Natural killer cell (primary cell): ENCODE results near the gene ACTG1. TPM values are rescaled to one million over a fixed set of nuclear protein-coding genes. Genes with fewer than 3 reads are reported as not detected.

Experiments used
- ATAC-seq, 3 donors: fragments of 150-1000 bp in 2 of 3; fragments of 200-7000 bp in 1 of 3; cut with Tn5 transposase; 1 replicate in 1 of 3; 2 replicates in 2 of 3; pipeline ENCODE4 v1.10.0; 2021; ENCODE audit warnings: mild to moderate bottlenecking in 2 of 3, moderate library complexity in 2 of 3
- DNase-seq, 2 donors: peaks; one replicate each; pipeline versions ENCODE4 v3.0.0 to v3.0.0-alpha.2; 2013 to 2021; ENCODE audit warnings: mixed read lengths in 1 of 2
- H3K27ac ChIP-seq: one replicate; pipeline ENCODE4 v1.5.1; 2013; ENCODE audit warnings: mild to moderate bottlenecking, low read length
- H3K27me3 ChIP-seq: one replicate; pipeline ENCODE4 v1.6.1; 2013; ENCODE audit warnings: low read length; ENCODE audit not compliant: control insufficient read depth, insufficient read depth
- H3K36me3 ChIP-seq: one replicate; pipeline ENCODE4 v1.6.1; 2013; ENCODE audit warnings: low read length; ENCODE audit not compliant: control insufficient read depth, insufficient read depth
- H3K4me1 ChIP-seq: one replicate; pipeline ENCODE4 v1.6.1; 2013; ENCODE audit warnings: low read length; ENCODE audit not compliant: control insufficient read depth, insufficient read depth
- H3K4me3 ChIP-seq: one replicate; pipeline ENCODE4 v1.5.1; 2013; ENCODE audit warnings: low read length
- H3K9me3 ChIP-seq: one replicate; pipeline ENCODE4 v1.6.1; 2013; ENCODE audit warnings: low read length; ENCODE audit not compliant: control insufficient read depth, insufficient read depth
- H3K27ac Mint-ChIP-seq, 2 donors: one replicate each; pipeline ENCODE4 v1.8.0; 2022; ENCODE audit warnings: mild to moderate bottlenecking in 2 of 2, mixed read lengths in 2 of 2, moderate library complexity in 1 of 2
- H3K27me3 Mint-ChIP-seq, 2 donors: one replicate each; pipeline ENCODE4 v1.8.0; 2022; ENCODE audit warnings: low read depth in 2 of 2, mixed read lengths in 2 of 2
- H3K36me3 Mint-ChIP-seq: one replicate; pipeline ENCODE4 v1.8.0; 2022; ENCODE audit warnings: mixed read lengths
- H3K4me1 Mint-ChIP-seq, 2 donors: one replicate each; pipeline ENCODE4 v1.8.0; 2022; ENCODE audit warnings: mixed read lengths in 2 of 2
- H3K4me3 Mint-ChIP-seq: one replicate; pipeline ENCODE4 v1.8.0; 2022; ENCODE audit warnings: mild to moderate bottlenecking, moderate library complexity, mixed read lengths
- H3K9me3 Mint-ChIP-seq, 2 donors: one replicate each; pipeline ENCODE4 v1.8.0; 2022; ENCODE audit warnings: mixed read lengths in 2 of 2
- CTCF ChIP-seq: fragments of 200-600 bp; IDR thresholded peaks from one replicate; pipeline ENCODE4 v1.8.0; 2022; ENCODE audit warnings: antibody characterized with exemption
- WGBS: methylation state at CpG from one replicate; pipeline ENCODE4 v1.1.7; 2013; ENCODE audit warnings: missing lambda C conversion rate; ENCODE audit not compliant: insufficient coverage; 5-methylcytosine and 5-hydroxymethylcytosine counted together
- intact Hi-C: fragments of 100-400 bp; cut with micrococcal nuclease; formaldehyde crosslinking; loops from one replicate; pipeline ENCODE4 v1.14.2; 2022
- total RNA-seq, 4 donors: library from RNA; stranded (reverse); fragments of 120-200 nt in 1 of 4; gene quantifications; one replicate each; pipeline versions ENCODE4 v1.2.3 to v1.2.4, GENCODE V29; 2013 to 2022

The ACTG1 gene
- total RNA-seq, 3 donors from 2014 or later (not counting 1 experiment from before 2014, with no cell fraction given) = 1,401 to 1,901 (median 1,735) TPM

- Mint-ChIP-seq H3K27ac (no peak overlapping the region), H3K4me3 (no peak overlapping the region), H3K4me1 (no peaks in the 10 kb centered on the region), H3K27me3 (no peaks in the 10 kb centered on the region), H3K36me3 (no peaks in the 10 kb centered on the region), H3K9me3 (no peaks in the 10 kb centered on the region)
- Histone ChIP-seq H3K27ac (no peak overlapping the region), H3K27me3 (no peaks in the 10 kb centered on the region), H3K36me3 (peaks cover 59% of the 10 kb centered on the region), H3K9me3 (no peaks in the 10 kb centered on the region), H3K4me3 (no peak overlapping the region), H3K4me1 (no peaks in the 10 kb centered on the region)
- TF ChIP-seq CTCF = no peak
- ATAC-seq = no peak
- 97% methylated on average over 15 of the region's 15 CpGs for WGBS
- intact Hi-C loops = no loop called here
- DNase-seq = no peak
Measured at GRCh38 chr17:81543756-81544155, 31.2 kb upstream of the ACTG1 start.

- intact Hi-C loops = no loop called here
Measured at GRCh38 chr17:81543339-81543675, 30.7 kb upstream of the ACTG1 start.

GRCh38 chr17:81542431-81543338 lies 30.1 kb upstream of the ACTG1 start:
- Histone ChIP-seq H3K36me3 (peaks cover 54% of the 10 kb centered on the region), H3K4me1 (peaks cover 3% of the 10 kb centered on the region), H3K27ac (no peak overlapping the region), H3K4me3 (no peak overlapping the region), H3K9me3 (no peaks in the 10 kb centered on the region), H3K27me3 (peaks cover 6% of the 10 kb centered on the region)
- H3K4me3 Mint-ChIP-seq = no peak overlapping the region
- no peaks in the 10 kb centered on the region for H3K9me3 Mint-ChIP-seq
- ATAC-seq (no peak), DNase-seq (no peak)
- TF ChIP-seq CTCF = no peak
- H3K4me1 Mint-ChIP-seq = no peaks in the 10 kb centered on the region
- H3K36me3 Mint-ChIP-seq = no peaks in the 10 kb centered on the region
- H3K27me3 Mint-ChIP-seq = peaks cover 0 to 6% of the 10 kb centered on the region in 2 donors
- intact Hi-C loops = no loop called here
- no peak overlapping the region for H3K27ac Mint-ChIP-seq
- WGBS = 94% methylated on average over 15 of the region's 15 CpGs

More at GRCh38 chr17:81543339-81543675, 30.7 kb upstream of the ACTG1 start:
- 97% methylated on average over 14 of the region's 14 CpGs for WGBS
- no peaks in the 10 kb centered on the region for H3K27me3 Mint-ChIP-seq
- Histone ChIP-seq H3K27me3 (peaks cover under 1% of the 10 kb centered on the region), H3K36me3 (peaks cover 59% of the 10 kb centered on the region), H3K9me3 (no peaks in the 10 kb centered on the region), H3K4me3 (no peak overlapping the region), H3K4me1 (no peaks in the 10 kb centered on the region), H3K27ac (no peak overlapping the region)
- TF ChIP-seq CTCF = no peak
- H3K9me3 Mint-ChIP-seq = no peaks in the 10 kb centered on the region
- DNase-seq = no peak
- H3K4me3 Mint-ChIP-seq = no peak overlapping the region
- no peaks in the 10 kb centered on the region for H3K4me1 Mint-ChIP-seq
- no peaks in the 10 kb centered on the region for H3K36me3 Mint-ChIP-seq
- no peak for ATAC-seq
- H3K27ac Mint-ChIP-seq = no peak overlapping the region
